ENCODE results near the gene PACSIN1. TPM values are rescaled to one million over a fixed set of nuclear protein-coding genes. Genes with fewer than 3 reads are reported as not detected.

Gene PACSIN1
- total RNA-seq, 1 donor from 2014 or later: not detected

DNA sequence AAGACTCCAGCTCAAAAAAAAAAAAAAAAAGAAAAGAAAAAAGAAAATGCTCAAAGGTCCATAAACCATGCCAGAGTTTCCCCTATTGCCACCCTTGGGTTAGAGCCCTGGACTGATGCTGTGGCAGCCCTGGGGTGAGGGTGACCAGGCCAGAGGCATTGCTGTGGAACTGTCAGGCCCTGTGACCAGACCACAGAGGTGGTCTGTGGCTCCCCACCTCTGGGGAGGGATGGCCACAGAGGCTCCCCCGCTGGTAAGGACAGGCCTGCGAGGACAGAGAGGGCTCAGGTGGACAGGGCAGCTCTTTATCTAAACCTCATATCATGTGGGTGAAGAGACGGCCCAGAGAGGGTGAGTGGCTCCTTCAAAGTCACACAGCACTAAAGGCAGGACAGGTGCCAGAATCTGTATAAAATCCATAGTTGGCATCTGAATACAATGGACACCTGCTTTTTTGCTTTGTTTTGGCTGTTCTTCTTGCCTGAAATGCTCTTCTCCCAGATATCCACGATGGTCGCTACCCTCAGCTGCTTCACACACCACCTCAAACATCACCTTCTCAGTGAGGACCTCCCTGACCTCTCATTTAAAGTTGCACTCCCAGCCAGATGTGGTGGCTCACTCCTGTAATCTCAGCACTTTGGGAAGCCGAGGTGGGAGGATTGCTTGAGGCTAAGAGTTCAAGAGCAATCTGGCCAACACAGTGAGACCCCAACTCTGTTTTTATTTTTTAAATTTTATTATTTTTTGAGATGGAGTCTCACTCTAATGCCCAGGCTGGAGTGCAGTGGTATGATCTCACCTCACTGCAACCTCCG lies 112.8 kb downstream of the PACSIN1 start:
- TF ChIP-seq CTCF (IDR thresholded peaks at IDR 0.05): no peak
- Histone ChIP-seq H3K4me1 (no peaks in the 10 kb centered on the region), H3K9me3 (no peaks in the 10 kb centered on the region), H3K36me3 (no peaks in the 10 kb centered on the region), H3K27me3 (ENCODE audit: low read depth) (no peaks in the 10 kb centered on the region), H3K4me3 (no peak overlapping the region), H3K27ac (no peak overlapping the region)
- no peak for ATAC-seq
- intact Hi-C loops (cut with DNase I): no loop called here
- DNase-seq: peak; percentile 16

GRCh38 chr6:34580707-34581560 lies 115.1 kb downstream of the PACSIN1 start:
- H3K27me3 ChIP-seq (ENCODE audit: low read depth): no peaks in the 10 kb centered on the region
- ATAC-seq (no peak), DNase-seq (peak; percentile 6)
- no peaks in the 10 kb centered on the region for H3K36me3 ChIP-seq
- no peaks in the 10 kb centered on the region for H3K9me3 ChIP-seq
- no peak for TF ChIP-seq CTCF (IDR thresholded peaks at IDR 0.05)
- no peaks in the 10 kb centered on the region for H3K4me1 ChIP-seq
- no peak overlapping the region for H3K27ac ChIP-seq
- intact Hi-C loops (cut with DNase I): no loop called here
- no peak overlapping the region for H3K4me3 ChIP-seq

DNA sequence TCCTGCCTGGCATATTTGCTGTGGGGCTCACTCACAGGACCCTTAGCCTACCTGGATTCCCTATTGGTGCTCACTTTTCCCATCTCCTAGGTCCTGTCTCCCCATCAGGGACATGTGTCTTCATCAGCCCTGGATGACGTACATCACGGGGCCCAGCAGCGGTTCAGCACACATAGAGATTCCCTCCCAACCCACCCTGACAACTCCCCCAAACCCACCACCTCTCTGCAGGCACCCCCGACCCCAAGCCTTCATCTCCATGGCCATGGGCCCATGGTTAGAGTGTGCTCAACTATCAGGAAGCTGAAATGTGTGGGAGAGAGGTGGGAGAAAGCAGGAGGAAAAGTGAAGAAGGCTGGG lies 115.7 kb downstream of the PACSIN1 start:
- TF ChIP-seq CTCF (IDR thresholded peaks at IDR 0.05): no peak
- Histone ChIP-seq H3K4me3 (no peak overlapping the region), H3K9me3 (no peaks in the 10 kb centered on the region), H3K36me3 (no peaks in the 10 kb centered on the region), H3K27me3 (ENCODE audit: low read depth) (no peaks in the 10 kb centered on the region), H3K27ac (no peak overlapping the region), H3K4me1 (no peaks in the 10 kb centered on the region)
- ATAC-seq (no peak), DNase-seq (peak; percentile 23)
- intact Hi-C loops (cut with DNase I): no loop called here

- intact Hi-C loops (cut with DNase I): no loop called here
- Histone ChIP-seq H3K4me1 (no peaks in the 10 kb centered on the region), H3K9me3 (no peaks in the 10 kb centered on the region), H3K36me3 (peaks cover 9% of the 10 kb centered on the region), H3K4me3 (no peak overlapping the region), H3K27ac (no peak overlapping the region), H3K27me3 (ENCODE audit: low read depth) (no peaks in the 10 kb centered on the region)
- TF ChIP-seq CTCF (IDR thresholded peaks at IDR 0.05): no peak
- no peak for ATAC-seq
- no peak for DNase-seq
These were observed 117.6 kb downstream of the PACSIN1 start for GRCh38 chr6:34583461-34583860.

DNA sequence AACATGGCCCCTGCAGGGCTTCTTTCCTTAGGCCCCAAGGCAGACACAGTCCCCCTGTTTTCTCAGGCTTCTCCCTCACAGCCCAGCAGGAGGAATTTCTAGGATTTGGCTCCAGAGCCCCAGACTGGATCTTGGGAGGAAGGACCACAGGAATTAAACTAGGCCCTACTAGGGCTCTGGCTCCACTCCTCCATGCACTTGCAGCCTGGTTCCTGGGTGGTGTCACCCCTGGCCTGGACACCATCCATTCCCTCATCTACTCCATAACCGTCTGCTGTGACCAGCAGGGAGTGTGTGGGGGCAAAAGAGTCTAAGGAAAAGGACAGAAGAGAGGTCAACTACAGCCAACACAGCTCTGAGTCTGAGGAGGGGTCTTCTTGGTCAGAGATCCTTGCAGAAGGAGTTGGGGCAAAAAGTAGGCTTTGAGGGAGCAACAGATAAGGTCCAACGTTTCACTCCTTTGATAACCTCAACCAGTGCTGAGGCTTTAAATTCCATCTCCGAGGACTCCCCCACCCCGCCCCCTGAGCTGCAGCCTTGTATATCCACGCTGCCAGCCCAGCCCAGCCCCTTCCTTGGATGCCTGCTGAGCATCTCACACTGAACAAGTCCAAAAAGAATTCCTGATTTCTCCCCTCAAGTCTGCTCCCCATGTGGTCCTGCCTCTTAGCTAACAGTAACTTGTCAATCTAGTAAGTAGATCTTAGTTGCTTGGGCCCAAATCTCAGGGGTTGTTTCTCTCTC lies 118.2 kb downstream of the PACSIN1 start:
- intact Hi-C loops (cut with DNase I): no loop called here
- no peak for ATAC-seq
- Histone ChIP-seq H3K9me3 (no peaks in the 10 kb centered on the region), H3K27ac (no peak overlapping the region), H3K36me3 (peaks cover 15% of the 10 kb centered on the region), H3K4me1 (no peaks in the 10 kb centered on the region), H3K4me3 (no peak overlapping the region), H3K27me3 (ENCODE audit: low read depth) (no peaks in the 10 kb centered on the region)
- TF ChIP-seq CTCF (IDR thresholded peaks at IDR 0.05): no peak
- no peak for DNase-seq

Data from lower lobe of right lung (tissue), 2 donors.